ENCODE results near the gene SYNM.

Gene SYNM

GRCh38 chr15:99084965-99085364 lies 19.9 kb upstream of the SYNM start:
- no peak for DNase-seq (ENCODE audit: low read depth in 3 of 3)

- no peak for DNase-seq (ENCODE audit: low read depth in 3 of 3)
Measured at GRCh38 chr15:99085413-99086326, 19.2 kb upstream of the SYNM start.

GRCh38 chr15:99086327-99086667 lies 18.6 kb upstream of the SYNM start:
- no peak for DNase-seq (ENCODE audit: low read depth in 3 of 3)

- no peak for DNase-seq (ENCODE audit: low read depth in 3 of 3)
Measured at GRCh38 chr15:99087405-99087943, 17.4 kb upstream of the SYNM start.

GRCh38 chr15:99090011-99090699 lies 14.7 kb upstream of the SYNM start:
- DNase-seq (ENCODE audit: low read depth in 3 of 3), result no peak

- no peak for DNase-seq (ENCODE audit: low read depth in 3 of 3)
Measured at GRCh38 chr15:99090938-99091337, 13.9 kb upstream of the SYNM start.

GRCh38 chr15:99092554-99093172 lies 12.2 kb upstream of the SYNM start:
- no peak for DNase-seq (ENCODE audit: low read depth in 3 of 3)

GRCh38 chr15:99095626-99096025 lies 9.3 kb upstream of the SYNM start:
- DNase-seq (ENCODE audit: low read depth in 3 of 3), result no peak

GRCh38 chr15:99096173-99096893 lies 8.5 kb upstream of the SYNM start:
- no peak for DNase-seq (ENCODE audit: low read depth in 3 of 3)

GRCh38 chr15:99096894-99097426 lies 7.9 kb upstream of the SYNM start:
- no peak for DNase-seq (ENCODE audit: low read depth in 3 of 3)

- no peak for DNase-seq (ENCODE audit: low read depth in 3 of 3)
Measured at GRCh38 chr15:99097441-99098410, 7.2 kb upstream of the SYNM start.

- DNase-seq (ENCODE audit: low read depth in 3 of 3), result no peak
Measured at GRCh38 chr15:99098426-99098825, 6.5 kb upstream of the SYNM start.

GRCh38 chr15:99098991-99099390 lies 5.9 kb upstream of the SYNM start:
- DNase-seq (ENCODE audit: low read depth in 3 of 3), result no peak

- no peak for DNase-seq (ENCODE audit: low read depth in 3 of 3)
Measured at GRCh38 chr15:99099661-99100060, 5.2 kb upstream of the SYNM start.

GRCh38 chr15:99100245-99101173 lies 4.4 kb upstream of the SYNM start:
- DNase-seq (ENCODE audit: low read depth in 3 of 3), result peak in 1 of 3 experiments; percentile 17

GRCh38 chr15:99101501-99101900 lies 3.4 kb upstream of the SYNM start:
- DNase-seq (ENCODE audit: low read depth in 3 of 3), result no peak

GRCh38 chr15:99102332-99103235 lies 2.3 kb upstream of the SYNM start:
- DNase-seq (ENCODE audit: low read depth in 3 of 3), result no peak

- DNase-seq (ENCODE audit: low read depth in 3 of 3), result no peak
Measured at GRCh38 chr15:99103279-99103678, 1.6 kb upstream of the SYNM start.

Measured in stimulated activated CD4-positive, alpha-beta T cell treated with anti-CD3 and anti-CD28 coated beads, TNF-alpha, amount 100 ng/mL, for 4 hours (primary cell).